OCI-LY7 (cell line): ENCODE results near the gene EXOC6B. TPM values are rescaled to one million over a fixed set of nuclear protein-coding genes. Genes with fewer than 3 reads are reported as not detected.

Source experiments
- BruUV-seq: library from RNA; stranded (reverse); fragments of 400-500 nt; replicated peaks from 2 replicates; lab custom pipeline; 2021; lab: Mats Ljungman, UMichigan
- CTCF ChIA-PET: fragments of 300-600 bp; sonication (Branson Sonifier 250); formaldehyde crosslinking; loops from one replicate; lab custom pipeline; 2022; ENCODE audit warnings: antibody characterized with exemption; ENCODE audit not compliant: unreplicated experiment; lab: Charles Lee
- POLR2A ChIA-PET: fragments of 300-600 bp; sonication (Branson Sonifier 250); formaldehyde crosslinking; loops from one replicate; lab custom pipeline; 2022; ENCODE audit warnings: antibody characterized with exemption; lab: Charles Lee
- DNase-seq: peaks from one replicate; pipeline ENCODE4 v3.0.0-alpha.2; 2015; ENCODE audit warnings: low spot score
- H2AFZ ChIP-seq: fragments of 200-600 bp; sonication (generic), shearing (Covaris generic); 2 replicates; pipeline ENCODE4 v1.6.1; 2014; ENCODE audit warnings: mild to moderate bottlenecking, antibody characterized with exemption, low read length, moderate library complexity
- H3K27ac ChIP-seq: fragments of 200-600 bp; sonication (generic); 2 replicates; pipeline ENCODE4 v1.5.1; 2014; ENCODE audit warnings: mixed run types, low read depth, mild to moderate bottlenecking, moderate library complexity, low read length, inconsistent platforms; ENCODE audit not compliant: poor library complexity, severe bottlenecking
- H3K36me3 ChIP-seq: fragments of 200-600 bp; sonication (generic); 2 replicates; pipeline ENCODE4 v1.6.1; 2014; ENCODE audit warnings: mild to moderate bottlenecking, antibody characterized with exemption, low read length, moderate library complexity, mixed read lengths; ENCODE audit not compliant: insufficient read depth
- H3K4me1 ChIP-seq: fragments of 200-600 bp; sonication (generic); 2 replicates; pipeline ENCODE4 v1.5.1; 2014; ENCODE audit warnings: mild to moderate bottlenecking, low read length; ENCODE audit not compliant: insufficient read depth, poor library complexity, severe bottlenecking
- H3K4me2 ChIP-seq: fragments of 200-600 bp; sonication (generic); 2 replicates; pipeline ENCODE4 v1.6.1; 2014; ENCODE audit warnings: mild to moderate bottlenecking, low read length
- H3K4me3 ChIP-seq: fragments of 200-600 bp; sonication (generic); 2 replicates; pipeline ENCODE4 v1.5.1; 2014; ENCODE audit warnings: mild to moderate bottlenecking, low read depth, low read length; ENCODE audit not compliant: poor library complexity, severe bottlenecking
- H3K79me2 ChIP-seq: fragments of 200-600 bp; sonication (generic); 2 replicates; pipeline ENCODE4 v1.6.1; 2016; ENCODE audit warnings: low read depth, mild to moderate bottlenecking, low read length, moderate library complexity, mixed read lengths; ENCODE audit not compliant: insufficient read depth
- H3K9me2 ChIP-seq: fragments of 200-600 bp; sonication (generic); 2 replicates; pipeline ENCODE4 v1.6.1; 2016; ENCODE audit warnings: mild to moderate bottlenecking, low read length, mixed read lengths; ENCODE audit not compliant: insufficient read depth
- H3K9me3 ChIP-seq: fragments of 200-600 bp; sonication (generic); 2 replicates; pipeline ENCODE4 v1.6.1; 2014; ENCODE audit warnings: mild to moderate bottlenecking, mixed run types, low read length, mixed read lengths
- H4K20me1 ChIP-seq: fragments of 200-600 bp; sonication (generic); 2 replicates; pipeline ENCODE4 v1.6.1; 2014; ENCODE audit warnings: mild to moderate bottlenecking, antibody characterized with exemption, low read length, moderate library complexity, mixed read lengths; ENCODE audit not compliant: insufficient read depth
- EZH2phosphoT487 ChIP-seq: fragments of 200-600 bp; sonication (generic); IDR thresholded peaks from 2 replicates; pipeline ENCODE4 v1.6.1; 2018; ENCODE audit warnings: low read depth, borderline replicate concordance, mild to moderate bottlenecking, mixed run types, antibody characterized with exemption, low read length, moderate library complexity, mixed read lengths
- intact Hi-C: fragments of 100-400 bp; cut with micrococcal nuclease; formaldehyde crosslinking; loops from one replicate; pipeline ENCODE4 v1.10.0; 2022; ENCODE audit not compliant: unreplicated experiment
- total RNA-seq, 2 experiments: library from RNA; depleted of rRNA in 1 of 2; stranded (reverse); fragments of >200 nt in 1 of 2; shearing (Covaris generic) in 1 of 2; gene quantifications; 2 replicates each; pipeline ENCODE4 v1.2.3, GENCODE V29; 2014 to 2022
- TF ChIP-seq, protein P1 (sequence below): fragments of 200-600 bp; sonication (generic); conservative IDR thresholded peaks from 2 replicates; pipeline ENCODE4 v1.5.1; 2014; ENCODE audit warnings: mild to moderate bottlenecking, antibody characterized with exemption, low read length, moderate library complexity, mixed read lengths

EXOC6B gene
- total RNA-seq, 2 experiments from 2014 or later, result 5.1 TPM; not detected in 1

GRCh38 chr2:72134997-72135800 lies 690.6 kb downstream of the EXOC6B start:
- Histone ChIP-seq H4K20me1 (no peaks in the 10 kb centered on the region), H3K4me2 (no peak overlapping the region), H3K79me2 (no peaks in the 10 kb centered on the region), H3K4me3 (no peak overlapping the region), H3K4me1 (no peaks in the 10 kb centered on the region), H3K9me3 (no peaks in the 10 kb centered on the region), H3K36me3 (no peaks in the 10 kb centered on the region), H2AFZ (no peak overlapping the region), H3K9me2 (no peaks in the 10 kb centered on the region), H3K27ac (no peak overlapping the region)
- ChIA-PET POLR2A (no interaction called here), CTCF (no interaction called here)
- intact Hi-C loops, result loop anchor here (5.0 kb wide), 2 partner anchors 213 to 588 kb away; no protein-coding TSS in a partner anchor
- no peak for DNase-seq
- BruUV-seq, result no TSS peak
- TF ChIP-seq EZH2phosphoT487, result no peak
- TF ChIP-seq, protein P1, sequence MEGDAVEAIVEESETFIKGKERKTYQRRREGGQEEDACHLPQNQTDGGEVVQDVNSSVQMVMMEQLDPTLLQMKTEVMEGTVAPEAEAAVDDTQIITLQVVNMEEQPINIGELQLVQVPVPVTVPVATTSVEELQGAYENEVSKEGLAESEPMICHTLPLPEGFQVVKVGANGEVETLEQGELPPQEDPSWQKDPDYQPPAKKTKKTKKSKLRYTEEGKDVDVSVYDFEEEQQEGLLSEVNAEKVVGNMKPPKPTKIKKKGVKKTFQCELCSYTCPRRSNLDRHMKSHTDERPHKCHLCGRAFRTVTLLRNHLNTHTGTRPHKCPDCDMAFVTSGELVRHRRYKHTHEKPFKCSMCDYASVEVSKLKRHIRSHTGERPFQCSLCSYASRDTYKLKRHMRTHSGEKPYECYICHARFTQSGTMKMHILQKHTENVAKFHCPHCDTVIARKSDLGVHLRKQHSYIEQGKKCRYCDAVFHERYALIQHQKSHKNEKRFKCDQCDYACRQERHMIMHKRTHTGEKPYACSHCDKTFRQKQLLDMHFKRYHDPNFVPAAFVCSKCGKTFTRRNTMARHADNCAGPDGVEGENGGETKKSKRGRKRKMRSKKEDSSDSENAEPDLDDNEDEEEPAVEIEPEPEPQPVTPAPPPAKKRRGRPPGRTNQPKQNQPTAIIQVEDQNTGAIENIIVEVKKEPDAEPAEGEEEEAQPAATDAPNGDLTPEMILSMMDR, result no peak

GRCh38 chr2:72134408-72134996 lies 691.3 kb downstream of the EXOC6B start:
- no peaks in the 10 kb centered on the region for H3K4me1 ChIP-seq
- ChIA-PET CTCF (no interaction called here), POLR2A (no interaction called here)
- H3K9me3 ChIP-seq, result no peaks in the 10 kb centered on the region
- no peak for TF ChIP-seq EZH2phosphoT487
- TF ChIP-seq, protein P1, result no peak
- no peak overlapping the region for H3K4me2 ChIP-seq
- H4K20me1 ChIP-seq, result no peaks in the 10 kb centered on the region
- no peaks in the 10 kb centered on the region for H3K9me2 ChIP-seq
- intact Hi-C loops, result no loop called here
- H3K4me3 ChIP-seq, result no peak overlapping the region
- H3K36me3 ChIP-seq, result no peaks in the 10 kb centered on the region
- no peak overlapping the region for H2AFZ ChIP-seq
- no peak for DNase-seq
- H3K27ac ChIP-seq, result no peak overlapping the region
- no peaks in the 10 kb centered on the region for H3K79me2 ChIP-seq
- BruUV-seq, result no TSS peak
